Neutrophil (primary cell): Measurements from ENCODE around the gene GPR39.

ENCODE experiments used
- H3K27ac ChIP-seq: fragments of 200-600 bp; sonication (generic); 2 replicates; pipeline ENCODE4 v1.5.1; 2016; ENCODE audit warnings: mild to moderate bottlenecking, moderate library complexity
- H3K27me3 ChIP-seq: fragments of 200-600 bp; sonication (generic); 2 replicates; pipeline ENCODE4 v1.6.0; 2016; ENCODE audit warnings: mild to moderate bottlenecking
- H3K36me3 ChIP-seq: fragments of 200-600 bp; sonication (generic); 2 replicates; pipeline ENCODE4 v1.5.1; 2017
- H3K4me1 ChIP-seq, 2 experiments: fragments of 200-600 bp in 1 of 2; sonication (generic) in 1 of 2; 1 replicate in 1 of 2; 2 replicates in 1 of 2; pipeline versions ENCODE4 v1.5.1 to v1.6.1; 2013 to 2016; ENCODE audit warnings: low read depth in 1 of 2, low read length in 1 of 2, mild to moderate bottlenecking in 1 of 2, moderate library complexity in 1 of 2; ENCODE audit not compliant: control insufficient read depth in 1 of 2, insufficient read depth in 1 of 2
- H3K4me3 ChIP-seq, 2 experiments: fragments of 200-600 bp in 1 of 2; sonication (generic) in 1 of 2; 1 replicate in 1 of 2; 2 replicates in 1 of 2; pipeline ENCODE4 v1.5.1; 2013 to 2016; ENCODE audit warnings: low read depth in 1 of 2, low read length in 1 of 2, mild to moderate bottlenecking in 1 of 2, moderate library complexity in 1 of 2
- H3K9me3 ChIP-seq: fragments of 200-600 bp; sonication (generic); 2 replicates; pipeline ENCODE4 v1.5.1; 2016
- CTCF ChIP-seq: fragments of 200-600 bp; sonication (generic); IDR thresholded peaks from 2 replicates; pipeline ENCODE4 v1.5.1; 2016; ENCODE audit warnings: antibody characterized with exemption

GPR39 gene

DNA sequence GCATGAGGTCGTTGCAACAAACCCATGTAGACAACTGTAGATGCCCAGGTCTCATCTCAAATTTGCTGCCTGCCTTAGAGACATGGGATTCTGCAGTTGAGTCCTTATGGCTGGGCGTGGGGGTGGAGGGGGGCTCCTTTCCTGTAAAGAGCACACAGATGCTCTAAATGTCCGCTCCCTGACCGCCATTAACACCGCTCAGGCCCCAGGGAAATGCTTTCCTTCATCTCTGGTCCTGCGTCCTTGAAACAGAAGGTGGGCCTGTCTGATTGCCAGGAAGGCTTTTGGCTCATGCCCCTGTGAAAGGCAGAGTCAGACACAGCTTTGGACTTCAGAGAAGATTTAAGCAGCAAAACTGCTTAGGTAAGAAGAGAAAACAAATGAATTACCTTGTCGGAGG is 25.7 kb downstream of the GPR39 start:
- no peaks in the 10 kb centered on the region for H3K9me3 ChIP-seq
- H3K27ac ChIP-seq: no peak overlapping the region
- no peaks in the 10 kb centered on the region for H3K4me1 ChIP-seq
- no peak for TF ChIP-seq CTCF
- no peaks in the 10 kb centered on the region for H3K27me3 ChIP-seq
- H3K4me3 ChIP-seq: no peak overlapping the region
- no peaks in the 10 kb centered on the region for H3K36me3 ChIP-seq

GRCh38 chr2:132443106-132443505 is 26.5 kb downstream of the GPR39 start:
- Histone ChIP-seq H3K9me3 (no peaks in the 10 kb centered on the region), H3K4me1 (no peaks in the 10 kb centered on the region), H3K27me3 (no peaks in the 10 kb centered on the region), H3K4me3 (no peak overlapping the region), H3K27ac (no peak overlapping the region), H3K36me3 (no peaks in the 10 kb centered on the region)
- no peak for TF ChIP-seq CTCF

- Histone ChIP-seq H3K9me3 (no peaks in the 10 kb centered on the region), H3K4me1 (no peaks in the 10 kb centered on the region), H3K36me3 (no peaks in the 10 kb centered on the region), H3K27me3 (no peaks in the 10 kb centered on the region), H3K4me3 (no peak overlapping the region), H3K27ac (no peak overlapping the region)
- TF ChIP-seq CTCF: no peak
Measured at GRCh38 chr2:132446444-132446843, 29.8 kb downstream of the GPR39 start.

DNA sequence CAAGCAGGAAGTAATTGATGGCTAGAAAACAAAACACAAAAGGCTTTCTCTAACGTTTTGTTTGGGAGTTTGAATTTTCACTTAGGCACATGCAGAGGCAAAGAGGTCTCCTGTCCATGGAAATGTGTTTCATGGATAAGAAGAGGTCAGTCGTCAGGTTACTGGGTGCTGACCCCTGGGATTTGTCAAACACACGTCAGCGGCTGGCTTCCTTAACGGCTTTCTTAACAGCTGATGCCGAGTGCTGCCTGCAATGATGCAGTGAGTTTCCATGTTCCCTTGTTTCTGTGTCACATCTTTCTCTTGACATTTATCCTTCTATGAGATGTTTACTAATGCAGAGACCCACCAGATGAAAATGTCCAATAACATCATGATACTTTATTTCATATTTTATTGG is 31.7 kb downstream of the GPR39 start:
- Histone ChIP-seq H3K4me1 (no peaks in the 10 kb centered on the region), H3K27ac (no peak overlapping the region), H3K4me3 (no peak overlapping the region), H3K9me3 (no peaks in the 10 kb centered on the region), H3K36me3 (no peaks in the 10 kb centered on the region), H3K27me3 (no peaks in the 10 kb centered on the region)
- TF ChIP-seq CTCF: no peak

DNA sequence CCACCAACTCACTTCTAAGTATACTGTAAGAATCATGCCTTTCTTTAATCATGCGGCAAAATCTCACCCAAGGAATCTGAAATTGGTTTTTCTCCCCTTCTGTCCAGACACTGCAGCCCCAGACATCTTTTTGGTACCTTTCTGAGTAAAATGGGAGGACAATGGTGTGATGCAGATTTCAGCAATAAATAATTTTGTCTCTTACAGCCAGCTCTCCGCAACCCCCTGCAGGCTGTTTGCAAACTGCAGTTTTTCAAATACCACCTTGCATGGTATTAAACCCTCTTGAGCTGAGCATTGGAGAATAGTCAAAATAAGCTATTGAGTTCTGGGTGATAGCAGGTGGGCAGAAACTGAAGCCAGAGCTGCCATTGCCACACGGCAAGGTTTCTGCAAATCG is 32.2 kb downstream of the GPR39 start:
- no peak for TF ChIP-seq CTCF
- Histone ChIP-seq H3K9me3 (no peaks in the 10 kb centered on the region), H3K27ac (no peak overlapping the region), H3K27me3 (no peaks in the 10 kb centered on the region), H3K4me3 (no peak overlapping the region), H3K4me1 (no peaks in the 10 kb centered on the region), H3K36me3 (no peaks in the 10 kb centered on the region)

GRCh38 chr2:132449868-132450267 is 33.3 kb downstream of the GPR39 start:
- Histone ChIP-seq H3K4me1 (no peaks in the 10 kb centered on the region), H3K9me3 (no peaks in the 10 kb centered on the region), H3K27ac (no peak overlapping the region), H3K27me3 (no peaks in the 10 kb centered on the region), H3K4me3 (no peak overlapping the region), H3K36me3 (no peaks in the 10 kb centered on the region)
- TF ChIP-seq CTCF: no peak
